Measurements from ENCODE around the gene CYP27B1.
"Not testable (repeated sequence)": the region's sequence is repeated elsewhere in the genome, so short reads cannot be mapped to it uniquely, and the experiment has no call there.

The CYP27B1 gene

GRCh38 chr12:57795354-57795753 lies 28.5 kb upstream of the CYP27B1 start:
- DNase-seq (ENCODE audit: low read depth, low spot score): no peak

GRCh38 chr12:57793920-57794319 lies 27.0 kb upstream of the CYP27B1 start:
- H3K4me3 ChIP-seq (ENCODE audit: low read length): no peak overlapping the region
- DNase-seq (ENCODE audit: low read depth, low spot score): no peak

More at GRCh38 chr12:57795354-57795753, 28.5 kb upstream of the CYP27B1 start:
- no peak overlapping the region for H3K4me3 ChIP-seq (ENCODE audit: low read length)

DNA sequence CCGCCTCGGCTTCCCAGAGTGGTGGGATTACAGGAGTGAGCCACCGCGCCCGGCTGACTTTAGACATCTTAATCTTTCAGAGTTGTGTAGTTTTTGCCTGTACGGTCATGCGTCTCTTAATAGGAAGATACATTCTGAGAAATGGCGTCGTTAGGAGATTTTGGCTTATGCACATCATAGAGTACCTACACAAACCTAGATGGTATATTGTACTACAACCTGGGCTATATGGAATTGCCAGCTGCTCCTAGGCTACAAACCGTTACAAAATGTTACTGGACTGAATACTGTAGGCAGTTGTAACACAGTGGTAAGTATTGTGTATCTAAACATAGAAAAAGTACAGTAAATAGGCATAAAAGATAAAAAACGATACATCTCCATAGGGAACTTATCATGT lies 17.0 kb upstream of the CYP27B1 start:
- no peak for DNase-seq (ENCODE audit: low read depth, low spot score)
- H3K4me3 ChIP-seq (ENCODE audit: low read length): peak overlapping the region; percentile 100

GRCh38 chr12:57783466-57783801 lies 16.6 kb upstream of the CYP27B1 start:
- no peak for DNase-seq (ENCODE audit: low read depth, low spot score)
- H3K4me3 ChIP-seq (ENCODE audit: low read length): peak overlapping the region; percentile 100

- DNase-seq (ENCODE audit: low read depth, low spot score): peak; percentile 95
- H3K4me3 ChIP-seq (ENCODE audit: low read length): peak within 1 kb of the TSS; percentile 100
Measured at GRCh38 chr12:57782608-57783465, 16.0 kb upstream of the CYP27B1 start, which contains the start of gene TSFM. TSS of gene TSFM (plus strand) at chr12:57782787. CDS start at chr12:57782802, 15 bp downstream.

DNA sequence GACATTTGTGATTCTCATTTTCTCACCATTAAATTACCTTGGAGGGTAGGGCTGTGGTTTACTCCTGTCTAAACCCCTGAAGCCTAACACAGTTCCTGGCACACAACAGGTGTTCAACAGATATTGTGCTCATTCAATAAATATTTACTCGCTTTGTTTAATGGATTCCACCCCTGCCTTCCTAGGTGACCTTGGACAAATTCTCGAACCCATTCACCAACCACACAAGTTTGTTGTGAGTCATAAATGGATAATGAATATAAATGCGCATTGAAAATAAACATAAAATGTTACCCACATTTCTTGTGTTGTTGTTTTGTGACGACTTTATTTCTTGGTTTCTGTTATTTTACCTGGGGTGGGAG lies 15.3 kb upstream of the CYP27B1 start:
- no peak for DNase-seq (ENCODE audit: low read depth, low spot score)
- peak overlapping the region; percentile 100 for H3K4me3 ChIP-seq (ENCODE audit: low read length)

GRCh38 chr12:57781801-57782200 lies 14.9 kb upstream of the CYP27B1 start:
- peak overlapping the region; percentile 5; the same call in 1 of the 2 replicates for H3K4me3 ChIP-seq (ENCODE audit: low read length)
- DNase-seq (ENCODE audit: low read depth, low spot score): no peak

DNA sequence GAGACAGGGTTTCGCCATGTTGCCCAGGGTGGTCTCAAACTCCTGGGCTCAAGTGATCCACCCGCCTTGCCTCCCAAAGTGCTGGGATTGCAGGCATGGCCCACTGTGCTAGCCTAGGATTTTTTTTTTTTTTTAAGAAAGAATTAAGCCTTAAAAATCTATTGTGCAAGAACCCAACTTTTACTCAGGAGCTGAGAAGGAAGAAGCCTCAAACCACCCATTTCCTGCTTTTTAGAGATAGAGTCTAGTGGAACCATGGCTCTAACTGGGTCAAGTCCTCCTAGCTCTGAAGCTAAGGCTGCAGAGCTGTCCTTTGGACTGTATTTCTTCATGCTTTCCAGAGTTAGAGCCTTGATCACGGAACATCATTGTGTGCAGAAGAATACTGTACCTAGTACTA lies 14.4 kb upstream of the CYP27B1 start:
- DNase-seq (ENCODE audit: low read depth, low spot score): peak; percentile 51
- peak overlapping the region; percentile 5 for H3K4me3 ChIP-seq (ENCODE audit: low read length)

DNA sequence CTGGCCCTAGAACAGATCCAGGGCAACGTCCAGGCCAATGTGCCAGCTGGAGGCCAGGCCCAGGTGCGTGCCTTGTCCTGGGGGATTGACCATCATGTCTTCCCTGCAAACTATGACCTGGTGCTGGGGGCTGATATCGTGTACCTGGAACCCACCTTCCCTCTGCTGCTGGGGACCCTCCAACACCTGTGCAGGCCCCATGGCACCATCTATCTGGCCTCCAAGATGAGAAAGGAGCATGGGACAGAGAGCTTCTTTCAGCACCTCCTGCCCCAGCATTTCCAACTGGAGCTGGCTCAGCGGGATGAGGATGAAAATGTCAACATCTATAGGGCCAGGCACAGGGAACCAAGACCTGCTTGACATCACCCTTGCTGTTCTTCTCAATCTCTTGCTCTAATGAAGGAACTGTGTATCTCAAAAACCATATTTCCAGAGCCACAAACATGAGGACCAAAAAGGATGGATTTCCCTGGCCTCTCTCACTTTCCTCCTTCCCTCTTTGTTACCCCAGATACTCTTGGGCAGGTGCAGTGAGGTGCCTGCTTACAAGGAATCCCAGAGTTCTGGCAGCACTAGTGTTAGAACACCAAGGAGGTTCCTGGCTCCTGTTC lies 13.5 kb upstream of the CYP27B1 start:
- no peak overlapping the region for H3K4me3 ChIP-seq (ENCODE audit: low read length)
- DNase-seq (ENCODE audit: low read depth, low spot score): no peak

GRCh38 chr12:57779736-57780135 lies 12.9 kb upstream of the CYP27B1 start:
- H3K4me3 ChIP-seq (ENCODE audit: low read length): no peak overlapping the region
- no peak for DNase-seq (ENCODE audit: low read depth, low spot score)

GRCh38 chr12:57777911-57778310 lies 11.0 kb upstream of the CYP27B1 start:
- no peak overlapping the region for H3K4me3 ChIP-seq (ENCODE audit: low read length)
- DNase-seq (ENCODE audit: low read depth, low spot score): no peak

DNA sequence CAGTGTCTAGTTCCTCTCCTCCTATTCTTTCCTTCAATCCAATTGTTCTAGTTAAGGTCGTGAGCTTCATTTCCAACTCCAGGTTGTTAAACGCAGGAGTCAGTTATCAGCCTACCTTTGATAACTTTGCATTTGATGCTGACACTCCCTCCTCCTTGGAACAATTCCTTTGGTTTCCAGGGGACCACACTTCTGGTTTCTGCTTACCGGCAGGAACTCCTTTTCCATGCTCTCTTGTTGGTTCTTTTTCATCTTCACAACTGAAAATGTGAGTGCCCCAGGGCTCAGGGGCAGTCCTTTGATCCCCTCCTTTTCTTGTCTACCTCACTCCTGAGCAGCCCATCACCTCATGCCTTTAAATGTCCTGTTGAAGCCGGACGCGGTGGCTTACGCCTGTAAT lies 10.5 kb upstream of the CYP27B1 start:
- no peak for DNase-seq (ENCODE audit: low read depth, low spot score)
- H3K4me3 ChIP-seq (ENCODE audit: low read length): no peak overlapping the region

GRCh38 chr12:57776247-57776587 lies 9.3 kb upstream of the CYP27B1 start:
- no peak overlapping the region for H3K4me3 ChIP-seq (ENCODE audit: low read length)

DNA sequence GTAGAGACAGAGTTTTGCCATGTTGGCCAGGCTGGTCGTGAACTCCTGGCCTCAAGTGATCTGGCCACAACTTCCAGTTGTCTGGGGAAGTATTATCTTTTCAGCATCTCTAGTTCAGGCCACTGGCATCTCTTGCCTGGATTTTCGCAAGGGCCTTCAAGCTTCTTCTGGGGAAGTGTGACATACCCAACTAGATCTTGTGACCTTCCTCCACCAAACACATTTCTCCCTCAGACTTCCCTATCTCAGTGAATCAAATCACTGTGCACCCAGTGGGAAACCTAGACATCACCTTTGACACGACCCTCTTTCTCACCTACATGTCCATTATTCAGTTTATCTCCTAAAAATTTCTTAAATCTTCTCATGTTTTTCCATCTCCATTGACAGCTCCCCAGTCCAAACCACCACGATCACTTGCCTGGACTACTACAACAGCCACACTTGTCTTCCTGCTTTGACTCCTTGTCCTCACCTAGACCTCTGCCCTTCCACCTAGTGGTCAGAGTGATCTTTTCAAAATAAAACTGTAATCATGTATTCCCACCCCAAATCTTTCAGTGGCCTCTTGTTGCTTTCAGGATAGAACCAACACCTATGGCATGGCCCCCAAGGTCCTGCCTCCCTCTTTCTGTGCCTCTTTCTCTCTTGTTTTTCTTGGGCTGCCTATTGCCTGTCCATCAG lies 8.8 kb upstream of the CYP27B1 start:
- DNase-seq (ENCODE audit: low read depth, low spot score): no peak
- no peak overlapping the region for H3K4me3 ChIP-seq (ENCODE audit: low read length)

More at GRCh38 chr12:57776247-57776587, 9.3 kb upstream of the CYP27B1 start:
- no peak for DNase-seq (ENCODE audit: low read depth, low spot score)

GRCh38 chr12:57775044-57775443 lies 8.2 kb upstream of the CYP27B1 start:
- no peak for DNase-seq (ENCODE audit: low read depth, low spot score)
- no peak overlapping the region for H3K4me3 ChIP-seq (ENCODE audit: low read length)

- H3K4me3 ChIP-seq (ENCODE audit: low read length); DNase-seq (ENCODE audit: low read depth, low spot score): not testable (repeated sequence)
Measured at GRCh38 chr12:57774634-57775033, 7.8 kb upstream of the CYP27B1 start.

- no peak for DNase-seq (ENCODE audit: low read depth, low spot score)
- peak within 1 kb of the TSS; percentile 93 for H3K4me3 ChIP-seq (ENCODE audit: low read length)
Measured at GRCh38 chr12:57772429-57773322, 5.8 kb upstream of the CYP27B1 start, which contains the start of gene EEF1AKMT3. TSS of gene EEF1AKMT3 (plus strand) at chr12:57772614. CDS start at chr12:57772725, 111 bp downstream.

GRCh38 chr12:57771873-57772428 lies 5.1 kb upstream of the CYP27B1 start, which contains the start of gene METTL1:
TSS of gene METTL1 (minus strand) at chr12:57772105. CDS start at chr12:57772083, 22 bp downstream.
- DNase-seq (ENCODE audit: low read depth, low spot score): peak; percentile 94
- peak within 1 kb of the TSS; percentile 93 for H3K4me3 ChIP-seq (ENCODE audit: low read length)
